Sigmoid colon (tissue), 4 donors: ENCODE measurements around the gene KLHL40.

Source experiments
- EP300 ChIP-seq, 4 donors: sonication (generic); formaldehyde crosslinking; IDR thresholded peaks; one replicate each; pipeline ENCODE4 v1.6.1; 2017; ENCODE audit warnings: antibody characterized with exemption in 4 of 4
- POLR2A ChIP-seq, 2 donors: fragments of 450-650 bp; IDR thresholded peaks; one replicate each; pipeline ENCODE4 v1.6.1; 2016; ENCODE audit warnings: antibody characterized with exemption in 2 of 2, mild to moderate bottlenecking in 2 of 2, moderate library complexity in 2 of 2

DNA sequence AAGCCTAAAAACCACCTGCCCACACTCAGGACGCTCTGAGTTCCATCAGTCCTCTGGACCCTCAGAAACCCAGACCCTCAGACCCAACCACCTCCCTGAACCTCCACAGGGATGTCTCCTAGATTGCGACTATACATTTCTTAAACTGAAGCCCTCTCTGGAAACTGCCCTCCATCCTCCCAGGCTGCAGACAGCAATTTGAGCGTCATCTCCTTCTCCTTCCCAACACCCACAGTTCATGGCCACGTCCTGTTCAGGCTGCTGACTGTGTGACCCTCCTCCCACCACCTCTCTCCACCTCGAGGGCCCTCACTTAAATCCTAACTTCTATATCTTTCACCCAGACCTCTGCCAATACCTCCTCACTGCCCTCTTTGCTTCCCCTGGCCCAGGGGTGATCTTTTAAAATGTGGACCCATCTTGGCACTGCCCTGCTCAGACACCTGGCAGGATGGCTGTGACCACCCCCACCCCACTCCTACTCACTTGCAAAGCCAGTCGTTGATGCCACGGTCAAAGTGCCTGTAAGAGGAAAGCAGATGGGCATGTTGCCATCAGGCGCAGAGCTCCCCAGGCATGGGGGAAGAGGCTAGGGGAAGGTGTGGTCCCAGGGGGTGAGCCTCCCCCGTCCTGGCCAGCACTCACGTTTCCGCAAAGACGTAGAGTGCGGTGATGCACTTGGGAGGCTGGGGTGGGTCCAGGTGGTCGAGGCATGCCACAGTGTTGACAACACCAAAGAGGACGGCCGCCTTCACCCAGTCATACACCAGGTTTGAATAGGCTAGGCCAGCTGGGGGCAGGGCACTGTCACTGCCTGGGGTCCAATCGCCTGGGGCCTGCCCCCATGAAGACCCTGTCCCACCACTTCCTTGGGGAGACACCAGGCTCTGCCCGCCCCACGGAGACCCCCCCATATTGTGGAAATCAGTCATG lies 11.3 kb downstream of the KLHL40 start:
- TF ChIP-seq POLR2A (IDR thresholded peaks at IDR 0.05): no peak
- no peak for TF ChIP-seq EP300 (IDR thresholded peaks at IDR 0.05)
